Tibial nerve (tissue), 4 donors: ENCODE measurements around the gene UPP1.
"Not testable (repeated sequence)": the region's sequence is repeated elsewhere in the genome, so short reads cannot be mapped to it uniquely, and the experiment has no call there.

Source experiments
- CTCF ChIP-seq, 5 experiments: fragments of 200-600 bp in 3 of 5; fragments of 450-650 bp in 2 of 5; sonication (generic) in 3 of 5; IDR thresholded peaks; one replicate each; pipeline ENCODE4 v1.5.1; 2016 to 2019; ENCODE audit warnings: antibody characterized with exemption in 5 of 5, mild to moderate bottlenecking in 3 of 5, moderate library complexity in 2 of 5
- EP300 ChIP-seq, 2 donors: sonication (generic); formaldehyde crosslinking; IDR thresholded peaks; one replicate each; pipeline ENCODE4 v1.6.1; 2017; ENCODE audit warnings: antibody characterized with exemption in 2 of 2, mild to moderate bottlenecking in 1 of 2
- POLR2A ChIP-seq, 2 donors: fragments of 450-650 bp; IDR thresholded peaks; one replicate each; pipeline ENCODE4 v1.6.1; 2017; ENCODE audit warnings: antibody characterized with exemption in 2 of 2, mild to moderate bottlenecking in 2 of 2, moderate library complexity in 2 of 2

DNA sequence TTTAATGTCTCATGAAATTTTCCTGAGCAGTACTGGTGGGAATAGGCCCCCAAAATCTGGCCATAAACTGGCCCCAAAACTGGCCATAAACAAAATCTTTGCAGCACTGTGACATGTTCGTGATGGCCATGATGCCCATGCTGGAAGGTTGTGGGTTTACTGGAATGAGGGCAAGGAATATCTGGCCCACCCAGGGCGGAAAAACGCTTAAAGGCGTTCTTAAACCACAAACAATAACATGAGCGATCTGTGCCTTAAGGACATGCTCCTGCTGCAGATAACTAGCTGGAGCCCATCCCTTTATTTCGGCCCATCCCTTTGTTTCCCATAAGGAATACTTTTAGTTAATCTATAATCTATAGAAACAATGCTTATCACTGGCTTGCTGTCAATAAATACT lies 31.5 kb downstream of the UPP1 start:
- TF ChIP-seq CTCF, POLR2A, EP300 (IDR thresholded peaks at IDR 0.05): not testable (repeated sequence)
